ENCODE data around the gene PLEKHJ1. TPM values are rescaled to one million over a fixed set of nuclear protein-coding genes. Genes with fewer than 3 reads are reported as not detected.

PLEKHJ1 gene
- total and polyA plus RNA-seq, 2 of the 13 experiments (the other 11 are each of a cell fraction or from before 2014, with no cell fraction given) = 70.5 to 130 TPM

DNA sequence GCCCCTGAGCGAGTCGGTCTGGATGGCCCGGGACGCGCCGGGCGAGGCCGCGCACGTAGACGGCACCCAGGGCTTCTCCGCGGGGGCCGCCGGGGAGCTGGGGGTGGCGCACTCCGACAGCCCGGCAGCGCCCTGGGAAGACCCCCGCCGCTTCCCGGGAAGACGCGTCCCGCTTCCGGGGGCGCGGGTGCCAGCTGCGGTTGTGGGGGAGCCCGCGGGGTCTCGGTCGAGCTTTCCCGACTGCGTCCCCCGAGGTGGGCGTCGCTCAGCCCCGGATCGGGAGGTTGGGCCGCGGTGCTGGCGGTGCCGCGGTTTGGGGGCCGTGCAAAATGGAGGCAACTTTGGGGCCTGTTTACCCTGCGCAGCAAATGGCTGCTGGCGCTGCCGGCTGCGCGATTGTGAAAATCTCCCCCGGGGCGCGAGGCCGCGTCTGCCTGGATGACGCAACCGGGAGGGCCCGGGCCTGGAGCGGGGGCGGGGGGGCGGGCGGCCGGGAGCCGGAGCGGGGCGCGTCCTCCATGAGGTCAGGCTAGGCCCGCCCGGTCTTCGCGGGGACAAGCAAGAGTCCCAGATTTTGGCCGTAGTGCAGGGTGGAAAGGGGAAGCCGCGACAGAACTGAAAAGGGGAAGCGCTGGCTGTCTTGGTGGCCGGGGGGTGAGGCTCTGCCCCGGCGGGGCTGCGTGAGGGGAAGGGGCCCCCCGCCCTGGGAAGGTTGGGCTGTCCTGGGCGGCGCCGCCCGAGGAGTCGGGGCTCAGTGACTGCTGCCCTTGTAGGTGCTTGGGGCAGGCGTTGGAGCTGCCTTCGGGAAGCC, 34.5 kb upstream of the PLEKHJ1 start (continued):
- no peak for TF ChIP-seq GATAD1 (CRISPR knock-in tag; IDR thresholded peaks at IDR 0.05)
- TF ChIP-seq ZNF589 (CRISPR knock-in tag; conservative IDR thresholded peaks at IDR 0.05) = 0 out of 2 replicates have a peak, but pooled peaks have one; percentile 35
- TF ChIP-seq, protein P1, sequence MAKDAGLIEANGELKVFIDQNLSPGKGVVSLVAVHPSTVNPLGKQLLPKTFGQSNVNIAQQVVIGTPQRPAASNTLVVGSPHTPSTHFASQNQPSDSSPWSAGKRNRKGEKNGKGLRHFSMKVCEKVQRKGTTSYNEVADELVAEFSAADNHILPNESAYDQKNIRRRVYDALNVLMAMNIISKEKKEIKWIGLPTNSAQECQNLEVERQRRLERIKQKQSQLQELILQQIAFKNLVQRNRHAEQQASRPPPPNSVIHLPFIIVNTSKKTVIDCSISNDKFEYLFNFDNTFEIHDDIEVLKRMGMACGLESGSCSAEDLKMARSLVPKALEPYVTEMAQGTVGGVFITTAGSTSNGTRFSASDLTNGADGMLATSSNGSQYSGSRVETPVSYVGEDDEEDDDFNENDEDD (CRISPR knock-in tag; IDR thresholded peaks at IDR 0.05; ENCODE audit: borderline replicate concordance) = peak; percentile 34; the same call in 1 of the 2 replicates
- 0 out of 2 replicates have a peak, but pooled peaks have one; percentile 16 for TF ChIP-seq SPEN (CRISPR knock-in tag; IDR thresholded peaks at IDR 0.05; ENCODE audit: low read depth)
- TF ChIP-seq ZNF570 (CRISPR knock-in tag; IDR thresholded peaks at IDR 0.05; ENCODE audit: borderline replicate concordance) = no peak
- no peak for TF ChIP-seq ZNF549 (CRISPR knock-in tag; IDR thresholded peaks at IDR 0.05)
- peak; percentile 37; the same call in 1 of the 2 replicates for TF ChIP-seq FOXA3 (CRISPR knock-in tag; IDR thresholded peaks at IDR 0.05)
- TF ChIP-seq YY1 (IDR thresholded peaks at IDR 0.05; ENCODE audit: insufficient read depth, insufficient replicate concordance, low read depth, low read length) = peak; percentile 89
- 0 out of 2 replicates have a peak, but pooled peaks have one; percentile 15 for TF ChIP-seq ZNF777 (CRISPR knock-in tag; IDR thresholded peaks at IDR 0.05)
- TF ChIP-seq TAF1 (CRISPR knock-in tag; IDR thresholded peaks at IDR 0.05) = peak; percentile 63
- TF ChIP-seq ZNF30 (CRISPR knock-in tag; IDR thresholded peaks at IDR 0.05) = peak; percentile 59; the same call in 1 of the 2 replicates
- peak; percentile 57 for TF ChIP-seq SAP130 (CRISPR knock-in tag; IDR thresholded peaks at IDR 0.05; ENCODE audit: low read depth)
- peak; percentile 58; the same call in 1 of the 2 replicates for TF ChIP-seq CCDC6 (CRISPR knock-in tag; IDR thresholded peaks at IDR 0.05)
- TF ChIP-seq KAT7 (CRISPR knock-in tag; IDR thresholded peaks at IDR 0.05; ENCODE audit: borderline replicate concordance) = peak; percentile 20; the same call in 1 of the 2 replicates
- peak; percentile 28 for TF ChIP-seq HNRNPLL (IDR thresholded peaks at IDR 0.05; ENCODE audit: low read depth, low read length, poor library complexity, severe bottlenecking)
- TF ChIP-seq, protein P2, sequence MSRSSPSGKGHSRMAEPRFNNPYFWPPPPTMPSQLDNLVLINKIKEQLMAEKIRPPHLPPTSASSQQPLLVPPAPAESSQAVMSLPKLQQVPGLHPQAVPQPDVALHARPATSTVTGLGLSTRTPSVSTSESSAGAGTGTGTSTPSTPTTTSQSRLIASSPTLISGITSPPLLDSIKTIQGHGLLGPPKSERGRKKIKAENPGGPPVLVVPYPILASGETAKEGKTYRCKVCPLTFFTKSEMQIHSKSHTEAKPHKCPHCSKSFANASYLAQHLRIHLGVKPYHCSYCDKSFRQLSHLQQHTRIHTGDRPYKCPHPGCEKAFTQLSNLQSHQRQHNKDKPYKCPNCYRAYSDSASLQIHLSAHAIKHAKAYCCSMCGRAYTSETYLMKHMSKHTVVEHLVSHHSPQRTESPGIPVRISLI (CRISPR knock-in tag; IDR thresholded peaks at IDR 0.05; ENCODE audit: borderline replicate concordance) = no peak
- peak; percentile 76 for TF ChIP-seq RBFOX2 (IDR thresholded peaks at IDR 0.05; ENCODE audit: low read depth, low read length)
- TF ChIP-seq, protein P3, sequence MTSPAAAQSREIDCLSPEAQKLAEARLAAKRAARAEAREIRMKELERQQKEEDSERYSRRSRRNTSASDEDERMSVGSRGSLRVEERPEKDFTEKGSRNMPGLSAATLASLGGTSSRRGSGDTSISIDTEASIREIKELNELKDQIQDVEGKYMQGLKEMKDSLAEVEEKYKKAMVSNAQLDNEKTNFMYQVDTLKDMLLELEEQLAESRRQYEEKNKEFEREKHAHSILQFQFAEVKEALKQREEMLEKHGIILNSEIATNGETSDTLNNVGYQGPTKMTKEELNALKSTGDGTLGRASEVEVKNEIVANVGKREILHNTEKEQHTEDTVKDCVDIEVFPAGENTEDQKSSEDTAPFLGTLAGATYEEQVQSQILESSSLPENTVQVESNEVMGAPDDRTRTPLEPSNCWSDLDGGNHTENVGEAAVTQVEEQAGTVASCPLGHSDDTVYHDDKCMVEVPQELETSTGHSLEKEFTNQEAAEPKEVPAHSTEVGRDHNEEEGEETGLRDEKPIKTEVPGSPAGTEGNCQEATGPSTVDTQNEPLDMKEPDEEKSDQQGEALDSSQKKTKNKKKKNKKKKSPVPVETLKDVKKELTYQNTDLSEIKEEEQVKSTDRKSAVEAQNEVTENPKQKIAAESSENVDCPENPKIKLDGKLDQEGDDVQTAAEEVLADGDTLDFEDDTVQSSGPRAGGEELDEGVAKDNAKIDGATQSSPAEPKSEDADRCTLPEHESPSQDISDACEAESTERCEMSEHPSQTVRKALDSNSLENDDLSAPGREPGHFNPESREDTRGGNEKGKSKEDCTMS (CRISPR knock-in tag; conservative IDR thresholded peaks at IDR 0.05) = no peak
- TF ChIP-seq, protein P4, sequence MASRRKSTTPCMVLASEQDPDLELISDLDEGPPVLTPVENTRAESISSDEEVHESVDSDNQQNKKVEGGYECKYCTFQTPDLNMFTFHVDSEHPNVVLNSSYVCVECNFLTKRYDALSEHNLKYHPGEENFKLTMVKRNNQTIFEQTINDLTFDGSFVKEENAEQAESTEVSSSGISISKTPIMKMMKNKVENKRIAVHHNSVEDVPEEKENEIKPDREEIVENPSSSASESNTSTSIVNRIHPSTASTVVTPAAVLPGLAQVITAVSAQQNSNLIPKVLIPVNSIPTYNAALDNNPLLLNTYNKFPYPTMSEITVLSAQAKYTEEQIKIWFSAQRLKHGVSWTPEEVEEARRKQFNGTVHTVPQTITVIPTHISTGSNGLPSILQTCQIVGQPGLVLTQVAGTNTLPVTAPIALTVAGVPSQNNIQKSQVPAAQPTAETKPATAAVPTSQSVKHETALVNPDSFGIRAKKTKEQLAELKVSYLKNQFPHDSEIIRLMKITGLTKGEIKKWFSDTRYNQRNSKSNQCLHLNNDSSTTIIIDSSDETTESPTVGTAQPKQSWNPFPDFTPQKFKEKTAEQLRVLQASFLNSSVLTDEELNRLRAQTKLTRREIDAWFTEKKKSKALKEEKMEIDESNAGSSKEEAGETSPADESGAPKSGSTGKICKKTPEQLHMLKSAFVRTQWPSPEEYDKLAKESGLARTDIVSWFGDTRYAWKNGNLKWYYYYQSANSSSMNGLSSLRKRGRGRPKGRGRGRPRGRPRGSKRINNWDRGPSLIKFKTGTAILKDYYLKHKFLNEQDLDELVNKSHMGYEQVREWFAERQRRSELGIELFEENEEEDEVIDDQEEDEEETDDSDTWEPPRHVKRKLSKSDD (CRISPR knock-in tag; IDR thresholded peaks at IDR 0.05; ENCODE audit: low read depth) = 0 out of 2 replicates have a peak, but pooled peaks have one; percentile 24
- TF ChIP-seq MTF1 (CRISPR knock-in tag; IDR thresholded peaks at IDR 0.05) = no peak
- TF ChIP-seq, protein P5, sequence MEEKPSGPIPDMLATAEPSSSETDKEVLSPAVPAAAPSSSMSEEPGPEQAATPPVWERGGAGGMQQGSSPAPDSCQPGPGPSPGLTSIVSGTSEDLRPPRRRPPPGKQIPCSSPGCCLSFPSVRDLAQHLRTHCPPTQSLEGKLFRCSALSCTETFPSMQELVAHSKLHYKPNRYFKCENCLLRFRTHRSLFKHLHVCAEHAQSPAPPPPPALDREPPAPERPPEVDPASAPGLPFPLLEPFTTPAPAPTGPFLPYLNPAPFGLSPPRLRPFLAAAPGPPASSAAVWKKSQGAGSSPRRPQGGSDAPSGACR (CRISPR knock-in tag; IDR thresholded peaks at IDR 0.05) = 0 out of 2 replicates have a peak, but pooled peaks have one; percentile 18
